ENCODE results near the gene COL26A1. TPM values are rescaled to one million over a fixed set of nuclear protein-coding genes. Genes with fewer than 3 reads are reported as not detected.
A peak's percentile ranks its signal among the peaks of the same experiment; 100 is the strongest.

COL26A1 gene
- total RNA-seq, 2 experiments from 2014 or later: not detected

DNA sequence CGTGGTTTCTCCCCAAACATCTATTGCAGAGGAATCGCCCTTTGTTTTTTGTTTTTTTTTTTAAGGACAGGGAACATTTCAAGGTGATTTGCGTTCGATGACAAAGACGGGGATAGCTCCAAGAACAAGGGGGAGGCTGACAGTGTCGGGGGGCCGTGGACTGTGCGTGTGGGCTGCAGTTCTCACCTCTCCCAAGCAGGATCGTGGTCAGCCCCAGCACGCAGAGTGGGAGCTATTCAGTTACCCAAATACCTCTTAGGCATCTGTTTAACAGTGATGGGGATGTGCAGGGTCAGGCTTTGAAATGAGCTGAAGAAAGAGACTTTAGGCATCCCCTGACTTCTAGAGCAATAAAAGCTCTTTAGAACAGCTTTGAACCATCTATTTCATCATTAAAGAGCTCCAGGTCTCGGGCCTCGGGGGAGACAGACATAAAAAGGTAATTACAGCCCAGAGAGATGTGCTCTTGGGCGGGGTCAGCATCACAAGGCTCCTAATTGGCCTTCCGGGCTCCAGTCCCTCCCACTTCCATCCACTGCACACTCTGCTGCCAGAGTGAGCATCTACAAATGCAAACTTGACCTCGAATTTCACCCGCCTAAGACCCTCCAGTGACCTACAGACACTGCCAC lies 169.2 kb downstream of the COL26A1 start:
- Histone ChIP-seq H3K4me2 (ENCODE audit: low read length) (no peak overlapping the region), H3K27ac (ENCODE audit: low read depth, low read length, poor library complexity, severe bottlenecking) (no peak overlapping the region), H3K4me1 (ENCODE audit: insufficient read depth, low read length, poor library complexity, severe bottlenecking) (no peaks in the 10 kb centered on the region), H3K36me3 (ENCODE audit: insufficient read depth, low read length) (no peaks in the 10 kb centered on the region), H3K4me3 (ENCODE audit: low read depth, low read length, poor library complexity, severe bottlenecking) (no peak overlapping the region), H3K9me3 (ENCODE audit: low read length) (no peaks in the 10 kb centered on the region), H3K9me2 (ENCODE audit: insufficient read depth, low read length) (no peaks in the 10 kb centered on the region), H3K79me2 (ENCODE audit: insufficient read depth, low read depth, low read length) (no peaks in the 10 kb centered on the region), H2AFZ (ENCODE audit: low read length) (no peak overlapping the region), H4K20me1 (ENCODE audit: insufficient read depth, low read length) (no peaks in the 10 kb centered on the region)
- intact Hi-C loops (cut with micrococcal nuclease; ENCODE audit: unreplicated experiment): loop anchor here (10.0 kb wide), 1 partner anchor 167 kb away; the partner anchor contains the start of gene COL26A1
- DNase-seq (ENCODE audit: low spot score): peak; percentile 17
- TF ChIP-seq CTCF (conservative IDR thresholded peaks at IDR 0.05; ENCODE audit: low read length) (no peak), EZH2phosphoT487 (IDR thresholded peaks at IDR 0.05; ENCODE audit: borderline replicate concordance, low read depth, low read length) (no peak)
- BruUV-seq (replicated peaks): no TSS peak
- CTCF ChIA-PET (ENCODE audit: unreplicated experiment): no interaction called here
- POLR2A ChIA-PET: interaction anchor here (0.7 kb wide), 1 partner anchor 100 kb away, joined by 3 read pairs; no protein-coding TSS in a partner anchor

DNA sequence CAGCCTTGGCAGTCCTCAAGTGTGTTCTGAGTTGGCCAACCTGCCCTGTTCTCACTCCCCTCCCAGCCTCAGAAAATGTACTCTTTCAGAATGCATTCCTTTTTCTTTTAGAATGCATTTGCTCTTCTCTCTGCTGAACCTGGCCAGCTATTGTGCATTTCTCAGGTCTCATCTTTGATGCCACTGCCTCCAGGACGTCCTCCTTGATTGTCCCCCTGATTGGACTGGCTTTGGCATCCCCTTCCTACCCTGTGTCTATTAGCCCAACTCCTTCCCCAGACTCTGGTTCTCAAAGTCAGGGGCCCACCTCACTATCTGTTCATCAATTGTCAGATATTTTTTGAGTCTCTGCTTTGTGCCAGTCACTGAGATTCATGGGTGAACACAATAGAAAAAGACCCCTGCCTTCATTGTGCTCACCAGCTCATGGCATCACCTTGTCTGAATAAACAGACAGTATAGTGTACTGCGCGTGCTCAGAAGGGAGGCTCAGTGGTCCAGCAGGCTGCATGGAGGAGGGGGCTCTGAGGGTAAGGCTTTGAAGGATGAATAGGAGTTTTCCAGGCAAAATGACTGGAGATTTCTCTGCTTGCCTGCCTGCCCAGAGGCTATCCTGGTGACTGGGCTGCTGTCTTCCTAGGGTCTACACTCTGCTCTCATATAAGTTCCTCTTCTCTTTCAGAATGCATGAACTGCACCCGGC lies 169.9 kb downstream of the COL26A1 start:
- Histone ChIP-seq H3K9me2 (ENCODE audit: insufficient read depth, low read length) (no peaks in the 10 kb centered on the region), H3K36me3 (ENCODE audit: insufficient read depth, low read length) (no peaks in the 10 kb centered on the region), H3K27ac (ENCODE audit: low read depth, low read length, poor library complexity, severe bottlenecking) (no peak overlapping the region), H4K20me1 (ENCODE audit: insufficient read depth, low read length) (no peaks in the 10 kb centered on the region), H3K4me1 (ENCODE audit: insufficient read depth, low read length, poor library complexity, severe bottlenecking) (no peaks in the 10 kb centered on the region), H3K9me3 (ENCODE audit: low read length) (no peaks in the 10 kb centered on the region), H2AFZ (ENCODE audit: low read length) (no peak overlapping the region), H3K79me2 (ENCODE audit: insufficient read depth, low read depth, low read length) (no peaks in the 10 kb centered on the region), H3K4me3 (ENCODE audit: low read depth, low read length, poor library complexity, severe bottlenecking) (no peak overlapping the region), H3K4me2 (ENCODE audit: low read length) (no peak overlapping the region)
- POLR2A ChIA-PET: no interaction called here
- CTCF ChIA-PET (ENCODE audit: unreplicated experiment): no interaction called here
- no TSS peak for BruUV-seq (replicated peaks)
- intact Hi-C loops (cut with micrococcal nuclease; ENCODE audit: unreplicated experiment): loop anchor here (10.0 kb wide), 1 partner anchor 168 kb away; the partner anchor contains the start of gene COL26A1
- TF ChIP-seq CTCF (conservative IDR thresholded peaks at IDR 0.05; ENCODE audit: low read length) (no peak), EZH2phosphoT487 (IDR thresholded peaks at IDR 0.05; ENCODE audit: borderline replicate concordance, low read depth, low read length) (no peak)
- DNase-seq (ENCODE audit: low spot score): no peak

GRCh38 chr7:101533103-101533465 lies 170.4 kb downstream of the COL26A1 start:
- DNase-seq (ENCODE audit: low spot score): no peak
- H3K4me3 ChIP-seq (ENCODE audit: low read depth, low read length, poor library complexity, severe bottlenecking): no peak overlapping the region
- CTCF ChIA-PET (ENCODE audit: unreplicated experiment): no interaction called here

More at GRCh38 chr7:101533103-101533465, 170.4 kb downstream of the COL26A1 start:
- Histone ChIP-seq H3K36me3 (ENCODE audit: insufficient read depth, low read length) (no peaks in the 10 kb centered on the region), H3K4me1 (ENCODE audit: insufficient read depth, low read length, poor library complexity, severe bottlenecking) (no peaks in the 10 kb centered on the region), H2AFZ (ENCODE audit: low read length) (no peak overlapping the region), H3K9me3 (ENCODE audit: low read length) (no peaks in the 10 kb centered on the region), H3K4me2 (ENCODE audit: low read length) (no peak overlapping the region), H4K20me1 (ENCODE audit: insufficient read depth, low read length) (no peaks in the 10 kb centered on the region), H3K27ac (ENCODE audit: low read depth, low read length, poor library complexity, severe bottlenecking) (no peak overlapping the region), H3K9me2 (ENCODE audit: insufficient read depth, low read length) (no peaks in the 10 kb centered on the region), H3K79me2 (ENCODE audit: insufficient read depth, low read depth, low read length) (no peaks in the 10 kb centered on the region)
- TF ChIP-seq EZH2phosphoT487 (IDR thresholded peaks at IDR 0.05; ENCODE audit: borderline replicate concordance, low read depth, low read length) (no peak), CTCF (conservative IDR thresholded peaks at IDR 0.05; ENCODE audit: low read length) (no peak)
- BruUV-seq (replicated peaks): no TSS peak
- POLR2A ChIA-PET: no interaction called here
- intact Hi-C loops (cut with micrococcal nuclease; ENCODE audit: unreplicated experiment): loop anchor here (10.0 kb wide), 1 partner anchor 168 kb away; the partner anchor contains the start of gene COL26A1

Data from OCI-LY7 (cell line).